Adipocyte (in vitro differentiated cells): Measurements from ENCODE around the gene CCNQ.

Experiments
- DNase-seq: peaks from one replicate; pipeline ENCODE4 v3.0.0-alpha.2; 2015; ENCODE audit warnings: low read depth
- H3K27me3 ChIP-seq: replicated peaks from 2 replicates; pipeline ENCODE4 v1.7.0; 2013; ENCODE audit warnings: mild to moderate bottlenecking, low read length, moderate library complexity; ENCODE audit not compliant: control insufficient read depth, insufficient read depth
- H3K36me3 ChIP-seq: 2 replicates; pipeline ENCODE4 v1.7.0; 2013; ENCODE audit warnings: low read length, mild to moderate bottlenecking, moderate library complexity; ENCODE audit not compliant: control insufficient read depth, insufficient read depth, severe bottlenecking
- H3K4me1 ChIP-seq: 2 replicates; pipeline ENCODE4 v1.7.0; 2013; ENCODE audit warnings: mild to moderate bottlenecking, low read length, moderate library complexity; ENCODE audit not compliant: control insufficient read depth, insufficient read depth
- H3K4me3 ChIP-seq: 2 replicates; pipeline ENCODE4 v1.7.0; 2013; ENCODE audit warnings: mild to moderate bottlenecking, low read length, moderate library complexity
- H3K9ac ChIP-seq: 2 replicates; pipeline ENCODE4 v1.7.0; 2013; ENCODE audit warnings: mild to moderate bottlenecking, low read length, moderate library complexity
- H3K9me3 ChIP-seq: 2 replicates; pipeline ENCODE4 v1.7.0; 2013; ENCODE audit warnings: mild to moderate bottlenecking, low read length, moderate library complexity; ENCODE audit not compliant: control insufficient read depth

CCNQ gene

DNA sequence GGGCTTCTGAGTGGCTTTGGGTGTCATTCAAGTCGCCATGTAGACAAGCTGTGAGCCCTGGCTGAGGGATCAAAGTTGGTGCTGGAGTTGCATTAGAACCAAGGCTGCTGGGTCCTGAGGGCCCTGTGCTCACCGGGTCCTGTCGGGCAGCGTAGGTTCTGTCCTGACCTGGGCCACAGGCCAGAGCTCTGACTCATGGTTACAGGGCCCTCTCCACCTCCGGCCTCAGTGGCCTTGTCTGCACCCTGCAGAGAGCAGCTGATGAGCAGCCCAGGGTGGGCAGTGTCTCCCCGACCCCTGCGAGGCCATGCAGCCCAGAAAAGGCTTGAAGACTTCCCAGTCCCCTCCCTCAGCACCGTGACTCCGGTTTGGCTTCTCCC, 59.0 kb downstream of the CCNQ start:
- no peak overlapping the region for H3K4me3 ChIP-seq
- H3K9ac ChIP-seq, result no peak overlapping the region
- peaks cover 9% of the 10 kb centered on the region for H3K27me3 ChIP-seq
- no peak for DNase-seq
- no peaks in the 10 kb centered on the region for H3K36me3 ChIP-seq
- no peaks in the 10 kb centered on the region for H3K9me3 ChIP-seq
- no peaks in the 10 kb centered on the region for H3K4me1 ChIP-seq

DNA sequence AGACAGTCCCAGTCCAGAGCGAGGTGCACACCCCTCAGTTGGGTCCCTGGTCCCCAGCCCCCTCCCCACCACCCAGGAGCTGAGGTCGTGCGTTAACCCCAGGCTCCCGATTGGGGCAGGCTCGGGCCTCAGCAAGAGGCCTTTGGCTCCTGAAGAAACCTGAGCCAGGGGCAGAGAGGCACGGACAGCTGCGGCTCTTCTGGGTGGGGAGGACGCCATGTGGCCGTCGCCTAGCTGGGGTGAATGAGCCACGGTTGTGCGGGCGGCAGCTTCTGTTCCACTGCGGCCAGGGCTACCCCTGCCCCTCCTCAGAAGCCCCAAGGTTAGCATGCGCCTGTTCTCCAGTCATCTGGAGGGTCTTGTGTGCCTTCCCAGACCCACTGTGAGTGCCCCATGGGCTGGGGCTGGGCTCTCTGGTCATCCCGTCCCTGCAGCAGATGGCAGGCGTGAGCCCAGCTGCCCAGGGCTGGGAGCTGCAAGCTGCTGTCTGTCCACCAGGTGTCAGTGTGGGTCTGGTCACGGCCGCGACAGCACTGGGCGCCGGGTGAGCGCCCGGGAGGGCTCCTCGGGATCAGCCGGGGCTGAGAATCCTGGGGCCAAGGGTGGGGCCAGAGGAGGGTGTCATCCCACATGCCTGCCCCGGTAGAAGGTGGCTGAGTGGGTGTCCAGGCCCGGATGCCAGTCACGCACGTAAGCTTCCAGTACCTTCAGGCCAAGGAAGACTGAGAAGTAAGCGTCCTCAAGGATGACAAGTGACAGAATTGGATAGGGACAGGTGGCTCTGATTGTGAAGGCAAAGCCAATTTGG, 59.6 kb downstream of the CCNQ start:
- H3K4me1 ChIP-seq, result no peaks in the 10 kb centered on the region
- H3K9me3 ChIP-seq, result no peaks in the 10 kb centered on the region
- no peak overlapping the region for H3K4me3 ChIP-seq
- H3K27me3 ChIP-seq, result peaks cover 14% of the 10 kb centered on the region
- H3K9ac ChIP-seq, result no peak overlapping the region
- H3K36me3 ChIP-seq, result no peaks in the 10 kb centered on the region
- peak; percentile 71 for DNase-seq

DNA sequence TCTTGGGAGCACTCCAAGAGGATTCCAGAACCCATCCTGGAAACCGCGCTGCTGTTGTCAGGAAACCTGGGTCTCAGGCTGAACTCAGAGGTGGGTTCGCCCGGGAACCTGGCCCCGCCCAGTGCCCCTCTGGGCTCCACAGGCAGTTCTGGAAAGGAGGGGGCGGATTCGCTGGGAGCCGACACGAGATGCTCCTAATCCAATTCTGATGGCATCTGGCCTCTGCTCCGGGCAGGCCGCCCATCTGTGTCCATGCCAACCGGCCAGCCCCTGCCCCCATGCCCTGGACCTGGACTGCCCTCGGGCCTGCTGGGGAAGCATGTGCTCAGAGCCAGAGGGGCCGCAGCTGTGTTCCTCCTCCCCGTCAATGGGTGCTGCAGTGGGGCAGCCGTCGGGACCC, 60.5 kb downstream of the CCNQ start:
- no peaks in the 10 kb centered on the region for H3K4me1 ChIP-seq
- no peak overlapping the region for H3K9ac ChIP-seq
- H3K9me3 ChIP-seq, result no peaks in the 10 kb centered on the region
- H3K27me3 ChIP-seq, result peaks cover 18% of the 10 kb centered on the region
- H3K36me3 ChIP-seq, result no peaks in the 10 kb centered on the region
- DNase-seq, result no peak
- H3K4me3 ChIP-seq, result no peak overlapping the region
